Measurements from ENCODE around the gene PDXDC1.
"Not testable (repeated sequence)": the region's sequence is repeated elsewhere in the genome, so short reads cannot be mapped to it uniquely, and the experiment has no call there.

The PDXDC1 gene

GRCh38 chr16:14982521-14982920 is 7.7 kb downstream of the PDXDC1 start:
- Mint-ChIP-seq H3K27ac (peak overlapping the region; percentile 29), H3K36me3 (ENCODE audit: low read depth) (peaks cover 33% of the 10 kb centered on the region), H3K4me1 (peaks cover 30% of the 10 kb centered on the region)
- H3K27me3 Mint-ChIP-seq (ENCODE audit: low read depth, poor library complexity); H3K9me3 Mint-ChIP-seq; H3K4me3 Mint-ChIP-seq; DNase-seq: not testable (repeated sequence)

- Mint-ChIP-seq H3K27ac (peak overlapping the region; percentile 64), H3K9me3 (peaks cover 31% of the 10 kb centered on the region), H3K36me3 (ENCODE audit: low read depth) (peaks cover 81% of the 10 kb centered on the region)
- not testable (repeated sequence) for H3K4me3 Mint-ChIP-seq; H3K27me3 Mint-ChIP-seq (ENCODE audit: low read depth, poor library complexity); DNase-seq; H3K4me1 Mint-ChIP-seq
Observed at GRCh38 chr16:14988092-14988491, 13.3 kb downstream of the PDXDC1 start.

- Mint-ChIP-seq H3K9me3 (peaks cover 36% of the 10 kb centered on the region), H3K27ac (peak overlapping the region; percentile 54), H3K36me3 (ENCODE audit: low read depth) (peaks cover 85% of the 10 kb centered on the region)
- H3K4me1 Mint-ChIP-seq; DNase-seq; H3K27me3 Mint-ChIP-seq (ENCODE audit: low read depth, poor library complexity); H3K4me3 Mint-ChIP-seq: not testable (repeated sequence)
Observed at GRCh38 chr16:14988661-14989191, 13.9 kb downstream of the PDXDC1 start.

GRCh38 chr16:14989291-14990281 is 14.8 kb downstream of the PDXDC1 start:
- not testable (repeated sequence) for H3K4me3 Mint-ChIP-seq; H3K27ac Mint-ChIP-seq; H3K27me3 Mint-ChIP-seq (ENCODE audit: low read depth, poor library complexity); DNase-seq; H3K4me1 Mint-ChIP-seq
- Mint-ChIP-seq H3K9me3 (peaks cover 45% of the 10 kb centered on the region), H3K36me3 (ENCODE audit: low read depth) (peaks cover 86% of the 10 kb centered on the region)

GRCh38 chr16:14993277-14994151 is 18.7 kb downstream of the PDXDC1 start:
- H3K36me3 Mint-ChIP-seq (ENCODE audit: low read depth), result peaks cover 84% of the 10 kb centered on the region
- not testable (repeated sequence) for H3K4me3 Mint-ChIP-seq; H3K27ac Mint-ChIP-seq; H3K27me3 Mint-ChIP-seq (ENCODE audit: low read depth, poor library complexity); DNase-seq; H3K4me1 Mint-ChIP-seq
- peaks cover 60% of the 10 kb centered on the region for H3K9me3 Mint-ChIP-seq

GRCh38 chr16:14996702-14997101 is 21.9 kb downstream of the PDXDC1 start:
- not testable (repeated sequence) for H3K4me1 Mint-ChIP-seq; H3K27ac Mint-ChIP-seq; H3K27me3 Mint-ChIP-seq (ENCODE audit: low read depth, poor library complexity); DNase-seq; H3K4me3 Mint-ChIP-seq
- peaks cover 75% of the 10 kb centered on the region for H3K36me3 Mint-ChIP-seq (ENCODE audit: low read depth)
- peaks cover 47% of the 10 kb centered on the region for H3K9me3 Mint-ChIP-seq

GRCh38 chr16:14998300-14998699 is 23.5 kb downstream of the PDXDC1 start:
- H3K9me3 Mint-ChIP-seq, result peaks cover 31% of the 10 kb centered on the region
- H3K27me3 Mint-ChIP-seq (ENCODE audit: low read depth, poor library complexity); H3K27ac Mint-ChIP-seq; H3K4me1 Mint-ChIP-seq; DNase-seq; H3K4me3 Mint-ChIP-seq: not testable (repeated sequence)
- peaks cover 59% of the 10 kb centered on the region for H3K36me3 Mint-ChIP-seq (ENCODE audit: low read depth)

- H3K27ac Mint-ChIP-seq; H3K4me3 Mint-ChIP-seq; H3K27me3 Mint-ChIP-seq (ENCODE audit: low read depth, poor library complexity); H3K4me1 Mint-ChIP-seq; DNase-seq: not testable (repeated sequence)
- H3K36me3 Mint-ChIP-seq (ENCODE audit: low read depth), result peaks cover 57% of the 10 kb centered on the region
- peaks cover 17% of the 10 kb centered on the region for H3K9me3 Mint-ChIP-seq
Observed at GRCh38 chr16:14999845-15000244, 25.0 kb downstream of the PDXDC1 start.

- H3K4me3 Mint-ChIP-seq; H3K27ac Mint-ChIP-seq; H3K4me1 Mint-ChIP-seq; DNase-seq; H3K9me3 Mint-ChIP-seq; H3K27me3 Mint-ChIP-seq (ENCODE audit: low read depth, poor library complexity): not testable (repeated sequence)
- peaks cover 55% of the 10 kb centered on the region for H3K36me3 Mint-ChIP-seq (ENCODE audit: low read depth)
Observed at GRCh38 chr16:15002448-15002847, 27.6 kb downstream of the PDXDC1 start.

- H3K4me3 Mint-ChIP-seq; H3K9me3 Mint-ChIP-seq; H3K4me1 Mint-ChIP-seq; H3K27ac Mint-ChIP-seq; H3K27me3 Mint-ChIP-seq (ENCODE audit: low read depth, poor library complexity); DNase-seq: not testable (repeated sequence)
- H3K36me3 Mint-ChIP-seq (ENCODE audit: low read depth), result peaks cover 56% of the 10 kb centered on the region
Observed at GRCh38 chr16:15005357-15006132, 30.7 kb downstream of the PDXDC1 start.

- peaks cover 80% of the 10 kb centered on the region for H3K36me3 Mint-ChIP-seq (ENCODE audit: low read depth)
- not testable (repeated sequence) for H3K4me3 Mint-ChIP-seq; H3K9me3 Mint-ChIP-seq; H3K27me3 Mint-ChIP-seq (ENCODE audit: low read depth, poor library complexity); DNase-seq; H3K27ac Mint-ChIP-seq; H3K4me1 Mint-ChIP-seq
Observed at GRCh38 chr16:15008647-15009046, 33.8 kb downstream of the PDXDC1 start.

GRCh38 chr16:15012941-15013340 is 38.1 kb downstream of the PDXDC1 start:
- H3K27me3 Mint-ChIP-seq (ENCODE audit: low read depth, poor library complexity), result not testable (repeated sequence)
- peaks cover 71% of the 10 kb centered on the region for H3K36me3 Mint-ChIP-seq (ENCODE audit: low read depth)

GRCh38 chr16:15015671-15016070 is 40.8 kb downstream of the PDXDC1 start:
- H3K9me3 Mint-ChIP-seq; H3K4me1 Mint-ChIP-seq; DNase-seq; H3K27ac Mint-ChIP-seq; H3K4me3 Mint-ChIP-seq; H3K27me3 Mint-ChIP-seq (ENCODE audit: low read depth, poor library complexity): not testable (repeated sequence)
- H3K36me3 Mint-ChIP-seq (ENCODE audit: low read depth), result peaks cover 72% of the 10 kb centered on the region

More at GRCh38 chr16:15012941-15013340, 38.1 kb downstream of the PDXDC1 start:
- not testable (repeated sequence) for H3K4me3 Mint-ChIP-seq, H3K27ac Mint-ChIP-seq, H3K9me3 Mint-ChIP-seq, H3K4me1 Mint-ChIP-seq, DNase-seq
